HG03571 (cell line): Measurements from ENCODE around the gene CPT1A.

Experiments used
- ATAC-seq: cut with Tn5 transposase; IDR thresholded peaks from one replicate; pipeline ENCODE4 v1.9.1; 2021; ENCODE audit not compliant: unreplicated experiment

Gene CPT1A

DNA sequence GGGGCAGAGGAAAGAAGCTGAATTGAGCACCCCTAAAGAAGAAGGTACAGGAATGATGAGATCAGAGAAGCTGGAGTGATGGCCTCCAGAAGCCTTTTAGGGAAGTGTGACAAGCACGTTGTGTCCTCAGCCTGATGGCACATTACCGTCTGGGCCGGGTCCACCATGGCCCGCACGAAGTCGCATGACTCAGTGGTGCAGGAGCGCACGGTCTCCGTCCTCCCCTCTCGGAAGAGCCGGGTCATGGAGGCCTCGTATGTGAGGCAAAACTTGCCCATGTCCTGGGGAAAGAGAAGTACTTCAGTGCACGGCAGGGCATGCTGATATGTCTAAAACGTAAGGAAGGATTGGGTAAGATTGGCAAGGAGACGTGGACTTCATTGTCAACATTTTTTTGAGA is 79.2 kb downstream of the CPT1A start:
- no peak for ATAC-seq

DNA sequence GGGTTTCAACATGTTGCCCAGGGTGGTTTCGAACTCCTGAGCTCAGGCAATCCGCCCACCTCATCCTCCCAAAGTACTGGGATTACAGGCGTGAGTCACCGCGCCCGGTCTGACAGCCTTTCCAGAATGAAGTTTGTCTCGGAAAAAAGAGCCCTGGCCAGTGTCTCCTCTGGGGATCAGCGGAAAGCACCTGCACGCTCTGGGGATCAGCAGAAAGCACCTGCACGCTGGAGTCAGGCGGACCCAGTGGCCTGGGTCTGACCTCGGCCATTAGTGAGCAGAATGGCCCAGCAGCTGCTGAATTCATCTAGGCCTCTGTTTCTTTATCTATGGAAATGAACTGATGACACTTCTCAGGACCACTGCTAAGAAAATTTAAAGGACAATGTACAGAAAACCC is 79.9 kb downstream of the CPT1A start:
- no peak for ATAC-seq

DNA sequence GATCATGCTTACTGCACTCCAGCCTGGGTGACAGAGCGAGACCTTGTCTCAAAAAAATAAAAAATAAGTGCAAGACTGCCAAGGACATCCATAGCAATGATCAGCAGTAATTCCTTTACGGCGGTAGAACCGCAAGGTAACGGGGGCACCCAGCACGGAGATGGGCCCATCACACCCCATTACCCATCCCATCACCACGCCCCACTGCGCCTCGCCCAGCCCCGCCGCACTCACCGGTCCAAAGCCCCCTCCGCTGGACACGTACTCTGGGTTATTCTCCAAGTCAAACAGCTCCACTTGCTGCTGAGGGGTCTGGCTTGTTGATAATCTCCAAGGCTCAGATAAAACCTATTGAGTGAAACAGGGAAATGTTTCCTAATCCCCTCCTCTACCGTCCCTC is 81.7 kb downstream of the CPT1A start:
- ATAC-seq: no peak

DNA sequence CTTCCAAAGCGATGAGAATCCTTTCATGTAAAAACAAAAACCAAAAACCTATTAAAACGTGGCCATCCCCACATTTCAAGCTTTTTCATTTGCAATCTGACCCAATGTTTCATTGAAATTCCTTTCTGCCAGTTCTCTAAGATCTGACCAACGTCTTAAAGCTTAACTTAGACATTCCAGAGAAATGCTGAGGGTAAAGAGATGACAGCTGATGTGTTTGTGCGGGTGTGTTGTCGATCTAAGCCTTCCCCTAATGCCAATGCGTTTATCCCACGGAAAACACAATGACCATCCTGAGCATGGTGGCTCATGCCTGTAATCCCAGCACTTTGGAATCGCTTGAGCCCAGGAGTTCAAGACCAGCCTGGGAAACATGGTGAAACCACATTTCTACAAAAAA is 84.0 kb downstream of the CPT1A start:
- no peak for ATAC-seq

DNA sequence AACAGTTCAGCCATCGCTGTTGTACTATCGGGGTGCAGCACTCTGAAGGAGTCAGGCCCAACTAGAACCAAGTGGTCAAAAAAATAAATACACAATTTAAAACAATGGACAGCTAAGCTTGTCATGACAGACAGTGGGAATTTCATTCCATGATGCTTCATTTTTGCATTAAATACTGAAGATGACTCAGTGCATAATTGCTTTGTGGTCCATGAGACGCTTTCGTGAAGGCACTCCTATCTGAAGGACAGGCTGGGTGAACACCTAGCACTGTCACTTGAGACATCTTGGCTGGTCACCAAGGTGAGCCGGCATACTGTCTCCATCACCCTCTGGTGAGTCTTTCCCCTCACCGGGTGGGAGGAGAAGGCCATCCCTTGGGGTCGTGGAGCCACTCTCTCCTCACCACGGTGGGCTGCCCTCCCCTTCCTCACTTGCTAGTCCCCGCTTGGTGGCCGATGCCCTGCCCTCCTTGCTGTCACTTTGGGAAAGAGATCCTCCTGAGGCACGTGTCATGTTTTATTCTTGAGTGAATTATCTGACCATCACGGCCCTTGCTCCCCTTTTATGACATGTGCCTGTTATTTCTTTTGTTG is 85.4 kb downstream of the CPT1A start:
- ATAC-seq: no peak

DNA sequence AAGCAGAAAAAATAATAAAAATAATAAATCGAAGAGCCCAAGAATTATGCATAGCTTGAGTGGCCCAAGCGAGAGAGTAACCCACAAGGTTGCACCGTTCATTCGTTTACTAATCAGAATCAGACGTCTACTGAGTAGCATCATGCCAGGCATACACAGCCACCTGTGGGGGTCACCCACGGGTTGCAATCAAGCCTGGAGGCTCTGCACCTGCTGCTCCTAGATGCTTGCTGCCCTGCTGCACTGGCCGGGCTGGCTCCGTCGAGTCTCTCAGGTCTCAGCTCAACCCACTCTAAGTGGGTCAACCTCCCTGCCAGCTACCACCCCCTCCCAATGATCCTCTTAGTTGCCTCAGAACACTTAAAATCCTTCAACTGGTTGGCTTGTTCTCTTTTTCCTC is 88.4 kb downstream of the CPT1A start:
- no peak for ATAC-seq

DNA sequence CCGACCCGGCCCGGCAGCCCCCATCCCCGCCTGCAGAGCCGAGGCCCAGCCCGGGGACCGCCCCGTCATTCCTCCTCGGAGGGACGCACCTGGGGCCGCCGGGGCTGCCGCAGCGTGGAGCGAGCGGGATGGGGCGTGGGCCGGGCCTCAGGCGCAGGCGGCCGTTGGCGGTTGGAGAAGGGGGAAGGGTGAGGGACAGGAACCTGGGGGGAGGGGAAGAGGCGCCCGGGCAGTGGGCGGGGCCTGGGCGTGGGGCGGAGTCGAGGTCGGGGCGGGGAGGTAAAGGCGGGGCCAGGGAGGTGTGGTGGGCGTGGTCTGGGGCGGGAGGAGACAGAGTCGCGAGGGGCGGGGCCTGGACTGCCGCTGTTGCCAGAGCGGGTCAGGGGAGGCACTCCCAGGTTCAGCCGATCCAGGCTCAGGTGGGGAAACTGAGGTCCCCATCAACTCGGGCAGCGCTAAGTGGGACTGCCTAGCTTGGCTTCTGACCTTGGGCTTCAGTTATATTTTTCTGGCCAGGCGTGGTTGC is 90.3 kb downstream of the CPT1A start, which contains the start of gene TESMIN:
TESMIN (minus strand) TSS at position 190 of the 526 bp plus-strand sequence. CDS start 860 bp downstream, outside the sequence.
- ATAC-seq: no peak

DNA sequence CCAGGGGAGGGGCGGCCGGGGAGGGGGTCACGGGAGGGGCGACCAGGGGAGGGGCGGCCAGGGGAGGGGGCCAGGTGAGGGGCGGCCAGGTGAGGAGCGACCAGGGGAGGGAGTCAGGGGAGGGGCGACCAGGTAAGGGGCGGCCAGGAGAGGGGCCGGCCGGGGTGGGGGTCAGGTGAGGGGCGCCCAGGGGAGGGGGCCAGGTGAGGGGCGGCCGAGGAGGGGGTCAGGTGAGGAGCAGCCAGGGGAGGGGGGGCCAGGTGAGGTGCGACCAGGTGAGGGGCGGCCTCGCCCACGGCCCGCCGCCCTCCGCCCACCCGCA is 90.8 kb downstream of the CPT1A start:
- no peak for ATAC-seq

DNA sequence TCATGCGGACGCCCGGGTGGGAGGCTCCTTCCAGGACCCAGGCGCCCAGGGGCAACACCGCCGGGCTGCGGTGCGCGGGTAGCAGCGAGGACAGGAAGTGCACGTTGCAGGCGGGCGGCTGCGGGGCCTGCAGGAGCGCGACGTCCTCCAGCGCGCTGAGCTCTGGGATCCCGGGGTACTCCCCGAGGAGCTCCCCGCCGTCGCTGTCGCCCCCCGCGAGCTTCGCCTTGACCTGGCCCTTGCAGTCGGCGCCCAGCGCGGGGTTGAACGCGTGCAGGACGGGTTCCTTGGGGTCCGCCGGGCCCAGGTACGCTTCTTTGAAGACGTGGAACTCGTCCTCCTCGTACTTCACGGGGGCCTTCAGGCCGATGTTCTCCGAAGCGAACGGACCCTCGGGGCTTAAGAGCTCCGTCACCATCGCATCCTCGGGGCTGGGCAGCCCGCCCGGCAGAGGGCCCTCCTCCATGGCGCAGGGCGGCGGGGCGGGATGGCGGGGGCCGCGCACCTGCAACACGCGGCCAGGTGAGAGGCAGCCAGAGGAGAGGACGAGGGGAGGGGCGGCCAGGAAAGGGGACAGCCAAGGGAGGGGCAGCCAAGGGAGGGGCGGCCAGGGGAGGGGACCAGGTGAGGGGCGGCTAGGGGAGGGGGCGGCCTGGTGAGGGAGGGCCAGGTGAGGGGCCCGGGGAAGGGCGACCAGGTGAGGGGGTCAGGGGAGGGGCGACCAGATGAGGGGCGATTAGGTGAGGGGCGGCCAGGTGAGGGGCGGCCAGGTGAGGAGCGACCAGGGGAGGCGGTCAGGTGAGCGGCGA is 91.3 kb downstream of the CPT1A start:
- ATAC-seq: no peak

DNA sequence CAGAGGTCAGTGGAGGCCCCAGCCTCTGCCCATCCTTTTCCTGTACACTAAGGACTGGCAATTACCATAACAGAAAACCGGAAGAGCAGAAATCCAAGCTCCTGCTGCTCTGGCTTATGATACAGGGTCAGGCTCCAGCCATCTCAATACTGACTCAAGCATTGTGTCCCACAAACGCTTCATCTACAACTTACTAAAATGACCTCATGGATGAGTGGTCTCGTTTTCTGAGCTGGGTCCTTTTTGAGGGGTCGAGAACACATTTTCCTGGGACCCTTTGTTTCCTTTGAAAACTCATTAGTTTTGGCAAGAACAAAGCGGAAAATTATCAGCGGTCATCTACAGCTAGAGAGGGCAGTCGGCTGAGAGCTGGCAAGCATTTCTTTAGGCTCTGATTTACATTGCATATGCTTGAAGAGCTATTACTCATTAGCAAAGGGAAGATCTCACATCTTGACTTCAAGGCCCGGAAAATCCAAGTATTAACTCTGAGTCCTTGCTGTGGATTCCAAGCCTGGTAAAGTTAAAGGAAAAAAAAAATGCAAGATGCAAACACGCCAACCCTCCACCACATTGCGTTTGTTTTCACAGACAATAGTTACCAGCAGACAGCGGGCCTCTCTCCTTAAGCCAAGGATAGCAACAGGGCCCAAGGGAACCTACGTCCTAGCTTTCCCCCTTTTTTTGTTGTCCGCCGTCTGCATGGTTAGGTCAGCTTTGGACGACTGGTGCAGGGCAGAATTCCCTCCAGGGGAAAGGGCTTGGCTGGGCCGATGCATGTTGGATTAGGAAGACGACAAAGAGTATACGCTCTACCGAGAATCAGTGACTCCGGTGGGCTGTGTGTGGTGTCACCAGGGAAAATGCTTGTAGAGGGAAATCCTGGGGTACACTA is 92.2 kb downstream of the CPT1A start:
- ATAC-seq: no peak

DNA sequence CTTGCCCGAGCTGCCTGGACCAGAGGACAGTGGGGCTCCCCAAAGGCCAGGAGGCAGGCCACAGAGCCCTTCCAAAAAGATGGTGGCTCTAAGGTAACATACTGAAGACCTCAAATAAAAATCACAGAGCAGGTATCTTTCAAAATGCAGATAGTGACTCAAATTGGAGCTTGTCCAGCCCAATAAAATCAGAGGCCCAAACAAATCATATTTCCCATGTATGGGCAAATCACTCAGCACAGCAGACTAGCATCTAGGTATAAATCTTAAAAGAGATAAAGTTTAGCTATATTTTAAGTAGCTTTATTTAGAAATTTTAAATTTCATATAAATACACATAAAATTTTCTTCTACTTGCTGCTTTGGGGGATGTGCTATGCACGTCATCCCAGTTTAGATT is 93.7 kb downstream of the CPT1A start:
- no peak for ATAC-seq

DNA sequence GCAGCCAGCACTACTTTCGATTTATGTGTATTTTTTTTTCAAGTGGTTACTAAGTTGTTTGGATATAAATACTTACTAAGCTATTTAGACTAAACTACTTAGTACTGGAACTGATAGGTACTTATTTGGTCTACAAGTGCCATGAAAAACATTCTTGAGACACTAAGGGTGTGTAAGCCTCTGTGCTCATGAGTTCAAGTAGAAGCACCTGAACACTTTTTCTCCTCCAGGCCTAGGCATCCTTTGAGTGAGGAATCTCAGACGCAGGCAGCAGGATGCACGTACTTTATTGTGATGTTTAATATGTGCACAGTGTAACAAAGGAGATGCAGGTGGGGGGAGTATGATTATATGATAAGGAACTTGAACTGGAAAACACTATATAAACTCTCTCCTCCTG is 98.2 kb downstream of the CPT1A start:
- ATAC-seq: no peak

DNA sequence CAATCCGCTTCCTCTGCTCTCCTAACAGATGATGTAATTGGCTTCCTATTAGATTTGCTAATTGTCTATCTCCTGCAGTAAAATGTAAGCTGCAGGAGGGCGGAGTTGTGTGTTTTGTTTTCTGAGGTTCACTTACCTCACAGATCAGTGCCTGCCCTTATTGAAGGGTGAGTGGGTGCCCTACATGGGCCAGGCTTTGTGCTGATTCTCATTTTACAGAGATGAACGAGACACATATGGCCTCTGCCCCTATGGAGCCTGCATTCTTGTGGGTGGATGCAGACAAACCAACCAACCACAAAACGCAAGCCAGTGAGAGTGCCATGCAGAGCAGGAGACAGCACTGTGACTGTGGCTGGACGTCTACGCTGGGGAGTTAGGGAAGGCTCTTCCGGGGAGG is 100.3 kb downstream of the CPT1A start:
- ATAC-seq: no peak

DNA sequence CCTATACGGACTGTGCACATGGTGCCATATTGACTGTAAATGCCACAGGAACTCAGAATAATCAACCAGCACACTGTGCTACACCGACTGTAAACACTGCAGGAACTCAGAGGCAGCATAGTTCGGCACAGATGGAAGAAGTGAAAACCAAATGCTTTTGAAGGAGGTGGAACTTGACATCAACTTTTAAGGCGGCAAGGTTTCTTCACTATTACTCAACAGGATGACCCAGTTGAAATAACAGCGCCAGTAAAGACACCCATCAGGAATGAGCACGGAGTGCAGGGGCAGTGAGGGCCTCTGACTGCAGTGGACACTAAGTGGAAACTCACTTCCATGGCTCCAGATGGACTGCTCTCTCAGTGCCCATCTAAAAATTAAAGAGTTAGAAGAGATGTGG is 106.1 kb downstream of the CPT1A start:
- ATAC-seq: no peak

DNA sequence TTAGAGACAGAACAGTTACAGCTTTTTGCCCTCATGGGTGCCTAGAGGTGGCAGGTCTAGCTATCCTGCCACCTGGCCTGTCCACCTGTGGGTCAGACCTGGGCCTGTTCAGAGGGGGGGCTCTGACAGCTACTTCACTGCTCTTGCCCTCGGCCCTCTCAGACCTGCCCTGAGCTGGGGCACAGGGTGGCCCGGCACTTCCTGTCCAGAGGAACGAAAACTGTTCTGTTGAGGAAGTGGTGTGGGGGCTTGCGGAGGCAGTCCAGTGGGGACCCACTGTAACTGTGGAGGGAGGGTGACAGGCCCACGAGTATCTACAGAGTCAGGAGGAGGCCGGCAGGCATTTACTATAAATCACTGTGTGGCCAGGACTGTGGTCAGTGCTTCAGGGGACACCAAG is 106.6 kb downstream of the CPT1A start:
- ATAC-seq: no peak

DNA sequence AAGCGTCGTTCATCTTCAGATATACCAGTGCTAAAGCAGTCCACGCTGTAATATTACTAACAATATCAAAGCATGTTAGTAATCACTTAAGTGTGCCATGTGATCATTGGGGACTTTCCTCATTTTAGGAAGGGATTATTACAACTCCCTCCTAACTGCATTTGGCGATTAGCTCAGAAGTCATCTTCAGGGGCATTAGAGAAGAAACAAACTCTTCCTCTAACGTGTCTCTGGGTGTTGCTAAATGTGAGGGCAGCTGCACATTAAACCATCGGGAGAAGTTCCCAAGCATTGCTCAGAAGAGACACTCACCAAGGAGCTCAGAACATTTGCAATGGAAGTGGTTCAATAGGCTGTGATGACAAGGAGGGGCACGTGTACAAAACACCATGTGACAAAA is 107.6 kb downstream of the CPT1A start:
- no peak for ATAC-seq

DNA sequence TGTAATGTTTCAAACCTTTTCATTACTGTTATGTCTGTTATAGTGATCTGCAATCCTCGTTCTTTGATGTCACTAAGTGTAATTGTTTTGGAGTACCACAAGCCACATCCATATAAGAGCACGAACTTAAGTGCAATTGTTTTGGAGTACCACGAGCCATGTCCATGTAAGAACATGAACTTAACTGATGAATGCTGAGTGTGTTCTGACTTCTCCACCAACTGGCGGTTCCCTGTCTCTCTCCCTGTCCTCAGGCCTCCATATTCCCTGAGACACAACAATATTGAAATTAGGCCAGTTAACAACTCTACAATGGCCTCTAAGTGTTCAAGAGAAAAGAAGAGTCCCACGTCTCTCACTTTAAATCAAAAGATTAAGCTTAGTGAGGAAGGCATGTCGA is 113.9 kb downstream of the CPT1A start:
- ATAC-seq: no peak

DNA sequence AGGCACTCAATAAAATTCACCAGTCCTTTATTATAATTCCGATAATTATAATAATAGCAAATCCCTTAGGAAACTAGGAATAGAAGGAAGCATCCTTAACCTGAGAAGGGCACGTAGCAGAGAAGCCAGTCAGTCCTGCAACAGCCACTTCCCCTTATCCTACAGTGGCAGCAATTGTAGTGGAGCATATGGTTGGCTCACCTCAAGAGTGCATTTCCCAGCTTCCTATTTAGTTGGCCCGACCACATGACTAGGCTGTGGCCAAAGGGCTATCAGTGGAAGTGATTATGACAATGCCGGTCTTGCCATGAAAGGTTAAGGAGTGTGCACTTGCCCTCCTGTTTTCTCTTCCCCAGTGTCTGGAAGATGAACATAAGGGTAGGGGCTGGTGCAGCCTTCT is 117.4 kb downstream of the CPT1A start:
- ATAC-seq: no peak

DNA sequence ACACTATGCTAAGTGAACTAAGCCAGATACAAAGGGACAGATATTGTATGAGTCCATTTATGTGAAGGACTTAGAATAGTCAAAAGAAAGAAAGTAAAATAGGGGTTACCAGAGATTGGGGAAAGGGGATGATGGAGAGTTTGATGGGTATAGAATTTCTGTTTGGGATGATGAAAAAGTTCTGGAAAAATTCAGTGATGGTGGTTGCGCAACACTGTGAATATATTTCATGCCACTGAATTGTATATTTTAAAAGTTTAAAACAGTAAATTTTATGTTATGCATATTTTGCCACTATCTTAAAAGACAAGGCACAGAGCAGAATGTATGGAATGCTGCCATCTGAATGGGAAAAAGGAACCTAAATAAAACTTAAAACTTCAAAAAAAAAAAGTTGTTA is 119.6 kb downstream of the CPT1A start:
- ATAC-seq: no peak

DNA sequence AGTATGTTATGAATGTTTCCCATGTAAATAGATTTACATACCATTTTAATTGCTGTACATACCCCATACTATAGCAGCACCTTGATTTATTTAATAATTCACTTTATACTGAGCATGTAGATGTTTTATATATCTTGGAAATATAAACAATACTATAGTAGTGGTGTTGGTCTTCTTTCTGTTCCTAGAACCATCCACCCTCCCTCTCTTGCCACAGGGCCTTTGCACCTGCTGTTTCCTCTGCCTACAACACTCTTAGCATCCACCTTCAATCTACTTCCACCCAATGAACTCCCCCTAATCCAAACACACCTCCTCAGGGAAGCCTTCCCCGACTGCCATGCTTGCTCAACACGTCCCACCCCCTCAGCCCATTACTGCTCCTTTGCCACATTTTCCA is 120.6 kb downstream of the CPT1A start:
- ATAC-seq: no peak

DNA sequence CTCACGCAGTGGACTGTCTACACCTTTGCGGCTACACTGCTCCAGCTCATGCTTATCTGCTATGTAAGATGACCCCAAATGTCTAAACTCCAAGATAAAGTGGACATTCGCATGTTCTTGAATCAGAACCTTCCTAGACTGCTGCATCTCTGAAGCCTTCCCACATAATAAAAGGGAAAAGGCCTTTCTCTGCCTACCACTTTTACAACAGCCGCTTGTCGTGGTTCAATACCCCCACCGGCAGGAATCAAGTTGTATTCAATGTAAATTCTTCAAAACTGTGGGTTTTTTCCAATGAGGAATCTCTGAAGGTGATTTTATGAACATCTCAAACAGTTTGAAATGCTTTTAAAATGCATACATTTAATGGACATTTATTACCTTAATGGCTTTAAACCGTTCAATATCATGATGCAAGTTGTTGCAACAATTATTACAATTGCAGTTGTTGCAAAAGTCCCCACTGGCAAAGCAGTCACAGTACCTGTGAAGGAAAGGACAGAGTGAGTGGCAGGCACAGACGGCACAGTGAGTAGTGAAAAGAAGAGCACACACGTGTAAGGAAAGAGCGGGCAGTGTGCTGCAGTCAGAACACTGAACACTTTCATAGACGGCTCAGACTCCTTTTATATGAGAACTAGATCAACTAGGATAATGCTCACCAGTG is 126.1 kb downstream of the CPT1A start:
- ATAC-seq: no peak
